Measurements from ENCODE around the gene JOSD1.

Gene JOSD1

DNA sequence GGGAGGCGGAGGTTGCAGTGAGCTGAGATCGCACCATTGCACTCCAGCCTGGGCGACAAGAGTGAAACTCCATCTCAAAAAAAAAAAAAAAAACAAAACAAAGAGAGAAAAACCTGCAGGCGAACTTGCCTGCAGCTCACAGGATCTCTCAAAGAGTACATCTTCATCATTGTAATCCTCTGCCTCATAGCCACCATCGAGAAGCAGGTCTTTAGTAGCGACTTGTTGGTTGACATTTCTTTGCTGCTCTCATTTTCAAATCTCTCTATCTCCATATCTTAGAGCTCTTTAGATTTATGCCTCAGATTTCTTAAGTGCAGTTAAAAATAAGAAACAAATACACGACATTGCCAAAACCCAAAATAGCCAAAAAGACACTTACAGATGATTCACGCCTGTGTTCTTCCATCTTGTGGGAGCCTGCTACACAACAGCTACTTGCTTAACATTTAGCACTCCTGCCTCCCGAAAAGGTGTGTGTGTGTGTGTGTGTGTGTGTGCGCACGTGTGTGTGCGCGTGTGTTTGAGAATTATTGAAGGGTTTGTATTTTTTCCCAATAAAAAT, 59.2 kb downstream of the JOSD1 start:
- Histone ChIP-seq H3K4me3 (no peak overlapping the region), H3K27me3 (no peaks in the 10 kb centered on the region), H3K4me1 (no peaks in the 10 kb centered on the region), H3K9ac (no peak overlapping the region), H3K36me3 (peaks cover 5% of the 10 kb centered on the region; the same call in 1 of the 2 replicates), H3K27ac (no peak overlapping the region), H4K20me1 (no peaks in the 10 kb centered on the region), H3K9me3 (no peaks in the 10 kb centered on the region), H3K4me2 (no peak overlapping the region)
- no peak for TF ChIP-seq Cebpa-rat (IDR thresholded peaks at IDR 0.05)

DNA sequence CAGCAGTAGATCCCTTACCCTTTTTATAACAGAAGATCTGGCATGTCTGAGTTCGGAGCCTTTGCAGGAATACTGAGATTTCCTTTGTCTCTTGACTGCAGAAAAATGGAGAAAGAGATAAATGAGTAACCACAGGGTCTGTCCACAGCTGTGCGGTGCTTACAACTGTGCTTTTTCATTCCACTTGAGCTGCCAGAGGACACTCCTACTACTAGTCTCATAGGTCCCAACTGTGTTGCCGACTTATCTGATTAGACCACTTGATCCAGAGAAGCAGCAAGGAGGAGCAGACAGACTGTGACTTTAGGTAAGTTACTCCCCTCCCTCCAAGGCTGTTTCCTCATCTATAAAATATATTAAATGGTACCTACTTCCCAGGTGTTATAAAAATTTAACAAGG, 62.0 kb downstream of the JOSD1 start:
- no peak overlapping the region for H3K27ac ChIP-seq
- H3K4me2 ChIP-seq, result no peak overlapping the region
- peaks cover 12% of the 10 kb centered on the region for H3K36me3 ChIP-seq
- H3K9me3 ChIP-seq, result no peaks in the 10 kb centered on the region
- H3K4me1 ChIP-seq, result no peaks in the 10 kb centered on the region
- no peak overlapping the region for H3K9ac ChIP-seq
- no peaks in the 10 kb centered on the region for H4K20me1 ChIP-seq
- no peak for TF ChIP-seq Cebpa-rat (IDR thresholded peaks at IDR 0.05)
- H3K4me3 ChIP-seq, result no peak overlapping the region
- no peaks in the 10 kb centered on the region for H3K27me3 ChIP-seq

DNA sequence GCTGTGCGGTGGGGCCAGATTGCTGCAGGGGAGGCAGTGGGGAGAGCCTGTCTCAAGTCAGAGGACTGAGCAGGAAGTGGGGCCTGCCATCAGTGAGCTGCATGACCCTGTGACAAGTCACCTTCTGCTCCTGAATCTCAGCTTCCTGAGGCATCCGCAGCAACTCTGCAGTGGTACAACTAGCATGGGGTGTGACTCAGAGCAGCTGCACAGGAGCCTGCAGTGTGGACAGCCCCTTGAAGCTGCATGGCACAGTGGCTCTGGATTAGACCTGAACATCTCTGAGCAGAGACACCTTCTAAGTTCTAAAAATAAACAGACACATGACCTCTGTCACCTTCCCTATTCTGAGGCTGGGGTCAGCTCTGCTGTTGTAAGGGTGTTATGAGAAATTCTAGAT, 62.5 kb downstream of the JOSD1 start:
- Histone ChIP-seq H3K4me2 (no peak overlapping the region), H3K27ac (no peak overlapping the region), H3K4me3 (no peak overlapping the region), H3K4me1 (no peaks in the 10 kb centered on the region), H3K9me3 (no peaks in the 10 kb centered on the region), H3K27me3 (no peaks in the 10 kb centered on the region), H4K20me1 (no peaks in the 10 kb centered on the region), H3K36me3 (peaks cover 12% of the 10 kb centered on the region), H3K9ac (no peak overlapping the region)
- no peak for TF ChIP-seq Cebpa-rat (IDR thresholded peaks at IDR 0.05)

Data from BLaER1 (cell line).